K562 (cell line): ENCODE data around the gene CDSN. TPM values are rescaled to one million over a fixed set of nuclear protein-coding genes. Genes with fewer than 3 reads are reported as not detected.

ENCODE experiments used
- ATAC-seq: fragments of 200-7000 bp; cut with Tn5 transposase; 3 replicates; pipeline ENCODE4 v1.9.1; 2020; ENCODE audit warnings: moderate library complexity
- BruUV-seq: library from RNA; stranded (reverse); fragments of 400-500 nt; replicated peaks from 2 replicates; lab custom pipeline; 2021; lab: Mats Ljungman, UMichigan
- CTCF ChIA-PET: fragments of 300-600 bp; formaldehyde crosslinking; extraction: SDS; loops from one replicate; lab custom pipeline; 2021; ENCODE audit warnings: low intra/inter-chr PET ratio; lab: Yijun Ruan, JAX
- POLR2A ChIA-PET: fragments of 300-600, 350-650 bp; sonication (Branson Sonifier 250); formaldehyde crosslinking; extraction: SDS; loops from one replicate; lab custom pipeline; 2021; ENCODE audit warnings: antibody characterized with exemption, inconsistent platforms; lab: Yijun Ruan, JAX
- DNase-seq, 4 experiments: peaks; one replicate each; pipeline versions ENCODE4 v3.0.0 to v3.0.0-alpha.2; 2011 to 2018; ENCODE audit warnings: low spot score in 3 of 4, mixed read lengths in 3 of 4; ENCODE audit errors: extremely low read depth in 1 of 4
- FAIRE-seq: peaks from 2 replicates; lab custom pipeline; 2011; peaks lifted over from hg19 to GRCh38; lab: Jason Lieb, UNC
- H2AFZ ChIP-seq: 2 replicates; pipeline ENCODE4 v1.6.0; 2011; ENCODE audit warnings: low read depth, low read length, control low read depth, inconsistent platforms
- H3K27ac ChIP-seq: fragments of 200-600 bp; 3 replicates; pipeline ENCODE4 v1.8.0; 2011; ENCODE audit warnings: low read depth, mild to moderate bottlenecking, control low read depth, inconsistent platforms, low read length, moderate library complexity, mixed read lengths; ENCODE audit errors: extremely low read depth
- H3K27me3 ChIP-seq, 2 experiments: fragments of 300-600 bp in 1 of 2; 2 replicates in 1 of 2; 3 replicates in 1 of 2; pipeline versions ENCODE4 v1.6.0 to v1.8.0; 2011; ENCODE audit warnings: inconsistent platforms in 2 of 2, low read length in 2 of 2, mild to moderate bottlenecking in 1 of 2, mixed read lengths in 1 of 2, moderate library complexity in 1 of 2; ENCODE audit not compliant: control insufficient read depth in 2 of 2, insufficient read depth in 2 of 2
- H3K36me3 ChIP-seq: fragments of 300-600 bp; 3 replicates; pipeline ENCODE4 v1.8.0; 2011; ENCODE audit warnings: mild to moderate bottlenecking, low read length, inconsistent platforms; ENCODE audit not compliant: control insufficient read depth, insufficient read depth
- H3K4me1 ChIP-seq, 2 experiments: fragments of 200-600 bp in 1 of 2; replicated peaks in 1 of 2; 2 replicates in 1 of 2; 3 replicates in 1 of 2; pipeline versions ENCODE4 v1.5.1 to v1.8.0; 2011; ENCODE audit warnings: inconsistent platforms in 2 of 2, low read length in 2 of 2, mild to moderate bottlenecking in 1 of 2, mixed read lengths in 1 of 2, moderate library complexity in 1 of 2; ENCODE audit not compliant: control insufficient read depth in 2 of 2, insufficient read depth in 2 of 2
- H3K4me2 ChIP-seq: 2 replicates; pipeline ENCODE4 v1.6.1; 2011; ENCODE audit warnings: low read length, control low read depth, inconsistent platforms, mixed read lengths; ENCODE audit not compliant: insufficient read depth
- H3K4me3 ChIP-seq: fragments of 200-600 bp; sonication (generic), shearing (Covaris generic); 2 replicates; pipeline ENCODE4 v1.5.1; 2016; ENCODE audit warnings: control low read depth, inconsistent platforms
- H3K79me2 ChIP-seq: fragments of 200-600 bp; 3 replicates; pipeline ENCODE4 v1.8.0; 2011; ENCODE audit warnings: low read length, inconsistent platforms; ENCODE audit not compliant: control insufficient read depth, insufficient read depth
- H3K9ac ChIP-seq, 2 experiments: 2 replicates each; pipeline versions ENCODE4 v1.6.0 to v1.6.1; 2011; ENCODE audit warnings: low read depth in 2 of 2, low read length in 2 of 2, control low read depth in 1 of 2, inconsistent platforms in 1 of 2, mild to moderate bottlenecking in 1 of 2, mixed read lengths in 1 of 2; ENCODE audit not compliant: insufficient read depth in 1 of 2
- H3K9me1 ChIP-seq: one replicate; pipeline ENCODE4 v1.6.0; 2011; ENCODE audit warnings: inconsistent platforms, mild to moderate bottlenecking, low read length, moderate library complexity; ENCODE audit not compliant: control insufficient read depth, insufficient read depth
- H3K9me3 ChIP-seq: replicated peaks from 2 replicates; pipeline ENCODE4 v1.5.1; 2011; ENCODE audit warnings: low read depth, low read length, inconsistent platforms; ENCODE audit not compliant: control insufficient read depth, insufficient read depth
- H4K20me1 ChIP-seq: replicated peaks from 2 replicates; pipeline ENCODE4 v1.6.1; 2011; ENCODE audit warnings: low read length, inconsistent platforms, mixed read lengths; ENCODE audit not compliant: control insufficient read depth, insufficient read depth
- ILF3 ChIP-seq: fragments of 450-650 bp; IDR thresholded peaks from 2 replicates; pipeline ENCODE4 v1.6.1; 2018; ENCODE audit warnings: antibody characterized with exemption, mild to moderate bottlenecking, moderate library complexity, borderline replicate concordance
- MECOM ChIP-seq: fragments of 250-450 bp; sonication (Bioruptor Pico); IDR thresholded peaks from 2 replicates; pipeline ENCODE4 v1.8.0; 2022; ENCODE audit warnings: inconsistent platforms
- NCOA1 ChIP-seq: fragments of 450-650 bp; IDR thresholded peaks from 2 replicates; pipeline ENCODE4 v1.6.1; 2016; ENCODE audit warnings: low read depth
- NCOR1 ChIP-seq: fragments of 450-650 bp; IDR thresholded peaks from 2 replicates; pipeline ENCODE4 v1.6.1; 2016; ENCODE audit warnings: mild to moderate bottlenecking, moderate library complexity
- TGIF2 ChIP-seq: sonication (generic); formaldehyde crosslinking; IDR thresholded peaks from 2 replicates; pipeline ENCODE4 v1.8.1; 2022; ENCODE audit warnings: mild to moderate bottlenecking, missing genetic modification reagents, moderate library complexity
- THRAP3 ChIP-seq: fragments of 450-650 bp; IDR thresholded peaks from 2 replicates; pipeline ENCODE4 v1.6.1; 2016; ENCODE audit warnings: mild to moderate bottlenecking, inconsistent platforms, borderline replicate concordance
- U2AF1 ChIP-seq: fragments of 200-400 bp; formaldehyde crosslinking; optimal IDR thresholded peaks from 2 replicates; pipeline ENCODE3; 2017; ENCODE audit warnings: mild to moderate bottlenecking, low read depth, low read length, moderate library complexity
- USF2 ChIP-seq: sonication (generic); formaldehyde crosslinking; IDR thresholded peaks from 2 replicates; pipeline ENCODE4 v1.5.0; 2020; ENCODE audit warnings: missing genetic modification reagents
- ZNF12 ChIP-seq: sonication (generic); formaldehyde crosslinking; IDR thresholded peaks from 2 replicates; pipeline ENCODE4 v1.4.0; 2020; ENCODE audit warnings: mild to moderate bottlenecking, missing genetic modification reagents
- ZNF124 ChIP-seq: sonication (generic); formaldehyde crosslinking; IDR thresholded peaks from 2 replicates; pipeline ENCODE4 v1.8.1; 2022; ENCODE audit warnings: missing genetic modification reagents
- ZNF146 ChIP-seq: IDR thresholded peaks from one replicate; pipeline ENCODE4 v1.6.1; 2018; ENCODE audit warnings: missing compliant biosample characterization; ENCODE audit not compliant: unreplicated experiment
- ZNF212 ChIP-seq: fragments of 450-650 bp; formaldehyde crosslinking; IDR thresholded peaks from 2 replicates; pipeline ENCODE4 v1.4.0; 2020; ENCODE audit warnings: mild to moderate bottlenecking
- ZNF311 ChIP-seq: fragments of 250-450 bp; sonication (Bioruptor Pico); IDR thresholded peaks from 2 replicates; pipeline ENCODE4 v1.4.0; 2020; ENCODE audit warnings: mild to moderate bottlenecking, moderate library complexity
- ZNF639 ChIP-seq, 2 experiments: fragments of 200-800 bp in 1 of 2; sonication (Bioruptor generic) in 1 of 2; sonication (generic) in 1 of 2; formaldehyde crosslinking in 1 of 2; IDR thresholded peaks in 1 of 2; conservative IDR thresholded peaks in 1 of 2; 2 replicates each; pipeline versions ENCODE4 v1.5.0 to v1.6.1; 2016 to 2020; ENCODE audit warnings: missing compliant biosample characterization in 1 of 2, missing genetic modification characterization in 1 of 2, missing genetic modification reagents in 1 of 2
- ZNF76 ChIP-seq: fragments of 250-450 bp; sonication (Bioruptor Pico); IDR thresholded peaks from 2 replicates; pipeline ENCODE4 v1.4.0; 2020; ENCODE audit warnings: mild to moderate bottlenecking, moderate library complexity, borderline replicate concordance
- WGBS: fragments of 100-300 bp; shearing (Covaris generic); methylation state at CpG from one replicate; pipeline ENCODE4 v1.1.6; 2016; ENCODE audit warnings: low coverage, mixed read lengths; ENCODE audit not compliant: insufficient coverage; ENCODE audit errors: missing lambda C conversion rate; 5-methylcytosine and 5-hydroxymethylcytosine counted together
- in situ Hi-C: fragments of 300-500 bp; cut with MboI; formaldehyde crosslinking; loops from 4 replicates; pipeline ENCODE4 v1.15.0; 2018; ENCODE audit warnings: inconsistent platforms, mixed read lengths
- intact Hi-C: fragments of 100-400 bp; cut with micrococcal nuclease; formaldehyde crosslinking; loops from 2 replicates; pipeline ENCODE4 v1.14.2; 2022
- polyA plus RNA-seq, 8 experiments: library from polyadenylated mRNA; depleted of rRNA in 4 of 8; stranded (reverse) in 5 of 8; unstranded in 3 of 8; fragments of >200 nt; fragmentation: Nextera tagmentation in 2 of 8; fragmentation: Illumina TruSeq in 1 of 8; extraction: Ambion mirVana in 2 of 8; extraction: Trizol in 1 of 8; gene quantifications; 2 replicates each; pipeline versions ENCODE4 v1.2.1 to v1.2.3, GENCODE V29; 2011 to 2014; ENCODE audit warnings: inconsistent platforms in 1 of 8, missing spikeins in 1 of 8
- total RNA-seq, 7 experiments: library from RNA; depleted of rRNA in 6 of 7; stranded (reverse); fragments of >200 nt in 6 of 7; fragmentation: Illumina TruSeq in 2 of 7; extraction: Trizol in 2 of 7; gene quantifications; 2 replicates each; pipeline versions ENCODE4 v1.2.1 to v1.2.3, GENCODE V29; 2011 to 2021; ENCODE audit warnings: low replicate concordance in 1 of 7
- TF ChIP-seq, protein P1 (sequence below): fragments of 450-650 bp; formaldehyde crosslinking; IDR thresholded peaks from 2 replicates; pipeline ENCODE4 v1.4.0; 2022; ENCODE audit warnings: missing genetic modification characterization
- TF ChIP-seq, protein P2 (sequence below): fragments of 250-450 bp; sonication (Bioruptor Pico); IDR thresholded peaks from 2 replicates; pipeline ENCODE4 v1.8.0; 2021; ENCODE audit warnings: mild to moderate bottlenecking, moderate library complexity
- TF ChIP-seq, protein P3 (sequence below): fragments of 450-650 bp; formaldehyde crosslinking; IDR thresholded peaks from 2 replicates; pipeline ENCODE4 v1.4.0; 2020; ENCODE audit warnings: mild to moderate bottlenecking

The CDSN gene
- total and polyA plus RNA-seq, 9 of the 15 experiments (the other 6 are each of a cell fraction or from before 2014, with no cell fraction given) = not detected

DNA sequence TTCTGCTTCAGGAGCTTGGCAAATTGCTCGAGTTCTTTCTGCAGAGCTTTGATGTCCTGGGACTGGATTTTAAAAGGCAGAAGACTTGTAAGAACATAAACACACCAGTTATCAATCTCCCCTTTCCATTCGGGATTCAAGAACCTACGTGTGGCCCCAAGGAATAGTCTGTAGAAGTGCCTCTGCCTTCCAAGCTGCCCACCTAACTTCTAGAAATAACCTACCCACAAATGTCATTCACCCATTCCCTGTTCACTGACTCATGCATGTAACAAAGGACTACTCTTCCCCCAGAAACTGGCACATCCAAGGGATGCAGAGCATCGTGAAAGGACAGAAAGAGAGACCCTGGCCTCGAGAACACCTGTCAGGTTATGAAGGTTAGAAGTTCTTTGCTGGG, 45.7 kb upstream of the CDSN start:
- FAIRE-seq = no peak
- H3K9ac ChIP-seq = no peak overlapping the region
- DNase-seq = no peak
- TF ChIP-seq ZNF12 (CRISPR knock-in tag) (no peak), ILF3 (no peak), THRAP3 (no peak), ZNF76 (CRISPR knock-in tag) (no peak), TGIF2 (CRISPR knock-in tag) (no peak), ZNF639 (CRISPR knock-in tag; conservative IDR thresholded peaks at IDR 0.05 in 1 of 2, IDR thresholded peaks at IDR 0.05 in 1 of 2) (no peak), NCOR1 (no peak), ZNF212 (no peak), ZNF124 (no peak), USF2 (no peak), ZNF311 (CRISPR knock-in tag) (no peak), MECOM (CRISPR knock-in tag) (no peak), U2AF1 (no peak), NCOA1 (no peak), ZNF146 (CRISPR knock-in tag) (no peak)
- TF ChIP-seq, protein P1, sequence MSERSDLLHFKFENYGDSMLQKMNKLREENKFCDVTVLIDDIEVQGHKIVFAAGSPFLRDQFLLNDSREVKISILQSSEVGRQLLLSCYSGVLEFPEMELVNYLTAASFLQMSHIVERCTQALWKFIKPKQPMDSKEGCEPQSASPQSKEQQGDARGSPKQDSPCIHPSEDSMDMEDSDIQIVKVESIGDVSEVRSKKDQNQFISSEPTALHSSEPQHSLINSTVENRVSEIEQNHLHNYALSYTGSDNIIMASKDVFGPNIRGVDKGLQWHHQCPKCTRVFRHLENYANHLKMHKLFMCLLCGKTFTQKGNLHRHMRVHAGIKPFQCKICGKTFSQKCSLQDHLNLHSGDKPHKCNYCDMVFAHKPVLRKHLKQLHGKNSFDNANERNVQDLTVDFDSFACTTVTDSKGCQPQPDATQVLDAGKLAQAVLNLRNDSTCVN (CRISPR knock-in tag) = no peak
- TF ChIP-seq, protein P2, sequence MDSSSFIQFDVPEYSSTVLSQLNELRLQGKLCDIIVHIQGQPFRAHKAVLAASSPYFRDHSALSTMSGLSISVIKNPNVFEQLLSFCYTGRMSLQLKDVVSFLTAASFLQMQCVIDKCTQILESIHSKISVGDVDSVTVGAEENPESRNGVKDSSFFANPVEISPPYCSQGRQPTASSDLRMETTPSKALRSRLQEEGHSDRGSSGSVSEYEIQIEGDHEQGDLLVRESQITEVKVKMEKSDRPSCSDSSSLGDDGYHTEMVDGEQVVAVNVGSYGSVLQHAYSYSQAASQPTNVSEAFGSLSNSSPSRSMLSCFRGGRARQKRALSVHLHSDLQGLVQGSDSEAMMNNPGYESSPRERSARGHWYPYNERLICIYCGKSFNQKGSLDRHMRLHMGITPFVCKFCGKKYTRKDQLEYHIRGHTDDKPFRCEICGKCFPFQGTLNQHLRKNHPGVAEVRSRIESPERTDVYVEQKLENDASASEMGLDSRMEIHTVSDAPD = no peak
- TF ChIP-seq, protein P3, sequence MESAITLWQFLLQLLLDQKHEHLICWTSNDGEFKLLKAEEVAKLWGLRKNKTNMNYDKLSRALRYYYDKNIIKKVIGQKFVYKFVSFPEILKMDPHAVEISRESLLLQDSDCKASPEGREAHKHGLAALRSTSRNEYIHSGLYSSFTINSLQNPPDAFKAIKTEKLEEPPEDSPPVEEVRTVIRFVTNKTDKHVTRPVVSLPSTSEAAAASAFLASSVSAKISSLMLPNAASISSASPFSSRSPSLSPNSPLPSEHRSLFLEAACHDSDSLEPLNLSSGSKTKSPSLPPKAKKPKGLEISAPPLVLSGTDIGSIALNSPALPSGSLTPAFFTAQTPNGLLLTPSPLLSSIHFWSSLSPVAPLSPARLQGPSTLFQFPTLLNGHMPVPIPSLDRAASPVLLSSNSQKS = no peak

More for the DNA sequence above, 45.7 kb upstream of the CDSN start:
- Histone ChIP-seq H3K27me3 (no peaks in the 10 kb centered on the region), H4K20me1 (no peaks in the 10 kb centered on the region; the same call in 1 of the 2 replicates), H3K4me2 (no peak overlapping the region), H3K9me1 (no peaks in the 10 kb centered on the region), H3K79me2 (no peaks in the 10 kb centered on the region), H3K27ac (no peak overlapping the region), H3K4me1 (peaks cover 10 to 24% of the 10 kb centered on the region in 2 experiments; a peak in 4 of 5 replicates), H2AFZ (no peak overlapping the region), H3K4me3 (no peak overlapping the region), H3K9me3 (no peaks in the 10 kb centered on the region), H3K36me3 (peaks cover 15% of the 10 kb centered on the region; the same call in 2 of the 3 replicates)
- ChIA-PET CTCF (no interaction called here), POLR2A (interaction anchor here (0.6 kb wide), 1 partner anchor 216 kb away, joined by 3 read pairs; no protein-coding TSS in a partner anchor)
- intact Hi-C loops (no loop called here), in situ Hi-C loops (no loop called here)
- no peak for ATAC-seq
- WGBS = 19% methylated on average over 5 of the region's 5 CpGs
- no TSS peak for BruUV-seq
